Measurements from ENCODE around the gene IFI27. TPM values are rescaled to one million over a fixed set of nuclear protein-coding genes. Genes with fewer than 3 reads are reported as not detected.

IFI27 gene
- total and polyA plus RNA-seq, 10 of the 15 experiments (the other 5 are each of a cell fraction or from before 2014, with no cell fraction given), result 1.1 to 45.5 (median 3.3) TPM

DNA sequence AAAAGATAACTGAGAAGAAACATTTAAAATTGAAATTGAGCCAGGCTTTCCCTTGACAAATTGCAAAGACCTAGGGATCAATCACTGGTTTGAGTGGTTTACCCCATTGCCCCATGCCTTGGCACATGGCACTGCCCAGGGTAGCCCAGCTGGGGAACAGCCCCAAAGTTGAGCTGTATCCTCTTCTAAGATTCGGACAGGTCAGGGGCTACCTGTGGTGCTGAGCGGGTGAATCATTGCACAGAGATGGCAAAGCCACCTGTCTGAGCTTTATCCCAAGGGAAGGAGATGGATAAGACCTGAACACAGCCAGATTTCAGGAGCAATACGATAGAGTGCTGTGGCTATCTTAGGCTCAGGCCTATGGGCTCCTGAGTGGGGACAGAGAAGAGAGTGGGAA, 11.9 kb downstream of the IFI27 start:
- Histone ChIP-seq H3K27me3 (replicated peaks in 1 of 2; ENCODE audit: control insufficient read depth in 2 of 2, insufficient read depth in 2 of 2, low read length in 1 of 2) (no peaks in the 10 kb centered on the region; a peak in 1 of 4 replicates), H3K4me3 (no peak overlapping the region), H2AFZ (ENCODE audit: control insufficient read depth, low read depth, low read length) (no peak overlapping the region), H4K20me1 (ENCODE audit: control insufficient read depth, insufficient read depth) (no peaks in the 10 kb centered on the region), H3K36me3 (ENCODE audit: control insufficient read depth in 2 of 2, insufficient read depth in 2 of 2, low read length in 1 of 2) (no peaks in the 10 kb centered on the region; a peak in 1 of 4 replicates), H3K9ac (ENCODE audit: control insufficient read depth, insufficient read depth, low read length) (no peak overlapping the region), H3K79me2 (ENCODE audit: control insufficient read depth, insufficient read depth, low read length) (no peaks in the 10 kb centered on the region), H3K4me1 (ENCODE audit: control insufficient read depth, insufficient read depth, low read length) (no peaks in the 10 kb centered on the region), H3K9me3 (replicated peaks; ENCODE audit: control insufficient read depth, insufficient read depth, low read length) (no peaks in the 10 kb centered on the region; the same call in 2 of the 3 replicates), H3K4me2 (ENCODE audit: control insufficient read depth, insufficient read depth) (no peak overlapping the region), H3K27ac (ENCODE audit: control insufficient read depth, insufficient read depth) (no peak overlapping the region)
- BruUV-seq (replicated peaks), result no TSS peak
- in situ Hi-C loops (cut with MboI), result no loop called here
- ChIA-PET POLR2A (interaction anchor here (0.5 kb wide), 1 partner anchor 673 kb away, joined by 3 read pairs; no protein-coding TSS in a partner anchor), CTCF (interaction anchor here (0.9 kb wide), 1 partner anchor 14 kb away, joined by 3 read pairs; no protein-coding TSS in a partner anchor), RAD21 (ENCODE audit: unreplicated experiment) (no interaction called here), SMC1A (ENCODE audit: uncharacterized antibody, unreplicated experiment) (no interaction called here)
- no peak for FAIRE-seq
- TF ChIP-seq ZNF274 (IDR thresholded peaks at IDR 0.05; ENCODE audit: insufficient read depth, insufficient read length), result no peak
- TF ChIP-seq NFIC (IDR thresholded peaks at IDR 0.05; ENCODE audit: low read depth, low read length), result no peak
- TF ChIP-seq, protein P1, sequence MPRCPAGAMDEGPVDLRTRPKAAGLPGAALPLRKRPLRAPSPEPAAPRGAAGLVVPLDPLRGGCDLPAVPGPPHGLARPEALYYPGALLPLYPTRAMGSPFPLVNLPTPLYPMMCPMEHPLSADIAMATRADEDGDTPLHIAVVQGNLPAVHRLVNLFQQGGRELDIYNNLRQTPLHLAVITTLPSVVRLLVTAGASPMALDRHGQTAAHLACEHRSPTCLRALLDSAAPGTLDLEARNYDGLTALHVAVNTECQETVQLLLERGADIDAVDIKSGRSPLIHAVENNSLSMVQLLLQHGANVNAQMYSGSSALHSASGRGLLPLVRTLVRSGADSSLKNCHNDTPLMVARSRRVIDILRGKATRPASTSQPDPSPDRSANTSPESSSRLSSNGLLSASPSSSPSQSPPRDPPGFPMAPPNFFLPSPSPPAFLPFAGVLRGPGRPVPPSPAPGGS (IDR thresholded peaks at IDR 0.05; ENCODE audit: borderline replicate concordance, insufficient read depth, low read depth, low read length, poor library complexity, severe bottlenecking), result no peak
- no peak for TF ChIP-seq CBX3 (IDR thresholded peaks at IDR 0.05; ENCODE audit: borderline replicate concordance, low read depth)
- intact Hi-C loops (cut with micrococcal nuclease; ENCODE audit: unreplicated experiment), result no loop called here
- 67% methylated on average over 3 of the region's 3 CpGs for WGBS (ENCODE audit: insufficient coverage, insufficient replicate concordance, low lambda C conversion rate, missing lambda C conversion rate)
- DNase-seq (ENCODE audit: low read depth, low spot score), result no peak
- ATAC-seq, result no peak

DNA sequence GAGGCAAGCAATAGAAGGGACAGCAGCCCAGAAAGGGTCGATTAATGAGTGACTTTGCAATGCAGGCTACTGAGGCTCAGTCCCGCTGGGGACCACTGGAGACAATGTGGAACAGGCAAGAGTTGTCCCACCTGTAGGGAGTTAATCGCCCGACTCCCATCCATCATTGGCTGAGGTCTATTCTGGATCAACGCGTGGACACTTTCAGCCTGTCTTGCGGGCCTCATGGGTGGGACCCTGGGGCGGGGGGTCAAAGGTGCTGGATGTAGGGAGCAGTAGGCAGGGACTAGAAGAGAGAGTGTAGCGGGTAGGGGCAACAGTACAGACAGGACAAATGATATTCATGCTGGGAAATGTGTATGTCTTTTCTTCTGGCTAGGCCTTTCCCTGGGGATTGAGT, 12.8 kb downstream of the IFI27 start:
- Histone ChIP-seq H3K4me3 (no peak overlapping the region), H3K4me2 (ENCODE audit: control insufficient read depth, insufficient read depth) (no peak overlapping the region), H3K9ac (ENCODE audit: control insufficient read depth, insufficient read depth, low read length) (no peak overlapping the region), H3K9me3 (replicated peaks; ENCODE audit: control insufficient read depth, insufficient read depth, low read length) (no peaks in the 10 kb centered on the region; the same call in 2 of the 3 replicates), H2AFZ (ENCODE audit: control insufficient read depth, low read depth, low read length) (no peak overlapping the region), H4K20me1 (ENCODE audit: control insufficient read depth, insufficient read depth) (no peaks in the 10 kb centered on the region), H3K27me3 (replicated peaks in 1 of 2; ENCODE audit: control insufficient read depth in 2 of 2, insufficient read depth in 2 of 2, low read length in 1 of 2) (no peaks in the 10 kb centered on the region), H3K79me2 (ENCODE audit: control insufficient read depth, insufficient read depth, low read length) (no peaks in the 10 kb centered on the region), H3K27ac (ENCODE audit: control insufficient read depth, insufficient read depth) (no peak overlapping the region), H3K4me1 (ENCODE audit: control insufficient read depth, insufficient read depth, low read length) (peaks cover under 1% of the 10 kb centered on the region; the same call in 1 of the 2 replicates), H3K36me3 (ENCODE audit: control insufficient read depth in 2 of 2, insufficient read depth in 2 of 2, low read length in 1 of 2) (no peaks in the 10 kb centered on the region; a peak in 1 of 4 replicates)
- TF ChIP-seq PML (IDR thresholded peaks at IDR 0.05; ENCODE audit: low read length) (no peak), RUNX3 (IDR thresholded peaks at IDR 0.05; ENCODE audit: low read length) (no peak), TARDBP (IDR thresholded peaks at IDR 0.05; ENCODE audit: borderline replicate concordance) (no peak)
- ChIA-PET CTCF (no interaction called here), POLR2A (no interaction called here), SMC1A (ENCODE audit: uncharacterized antibody, unreplicated experiment) (no interaction called here), RAD21 (ENCODE audit: unreplicated experiment) (no interaction called here)
- no TSS peak for BruUV-seq (replicated peaks)
- in situ Hi-C loops (cut with MboI) (no loop called here), intact Hi-C loops (cut with micrococcal nuclease; ENCODE audit: unreplicated experiment) (no loop called here)
- WGBS (ENCODE audit: insufficient coverage, insufficient replicate concordance, low lambda C conversion rate, missing lambda C conversion rate), result 67% methylated on average over 9 of the region's 9 CpGs
- ATAC-seq (no peak), FAIRE-seq (no peak), DNase-seq (ENCODE audit: low read depth, low spot score) (no peak)
